Measurements from ENCODE around the gene ADAMTS13.

ADAMTS13 gene

GRCh38 chr9:133393399-133393798 is 28.8 kb upstream of the ADAMTS13 start:
- DNase-seq = no peak

- no peak for DNase-seq
These were observed 27.4 kb upstream of the ADAMTS13 start for GRCh38 chr9:133394687-133395271.

DNA sequence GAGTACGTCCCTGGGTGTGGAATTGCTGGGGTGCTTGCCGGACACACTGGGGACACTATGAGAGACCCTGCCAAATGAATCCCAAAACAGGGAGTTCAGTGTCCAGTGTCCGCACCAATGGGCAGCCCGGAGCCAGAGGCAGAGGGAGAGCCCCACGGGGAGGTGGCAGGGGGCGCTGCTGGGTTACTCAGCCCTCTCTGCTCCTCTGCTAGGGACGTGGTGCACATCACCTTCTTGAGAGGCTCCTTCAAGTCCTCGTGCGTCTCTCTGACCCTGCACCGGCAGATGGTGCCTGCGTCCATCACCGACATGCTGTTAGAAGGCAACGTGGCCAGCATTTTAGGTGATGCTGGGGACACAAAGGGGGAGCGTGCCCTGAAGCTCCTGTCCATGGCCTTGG is 25.2 kb upstream of the ADAMTS13 start:
- no peak for DNase-seq

DNA sequence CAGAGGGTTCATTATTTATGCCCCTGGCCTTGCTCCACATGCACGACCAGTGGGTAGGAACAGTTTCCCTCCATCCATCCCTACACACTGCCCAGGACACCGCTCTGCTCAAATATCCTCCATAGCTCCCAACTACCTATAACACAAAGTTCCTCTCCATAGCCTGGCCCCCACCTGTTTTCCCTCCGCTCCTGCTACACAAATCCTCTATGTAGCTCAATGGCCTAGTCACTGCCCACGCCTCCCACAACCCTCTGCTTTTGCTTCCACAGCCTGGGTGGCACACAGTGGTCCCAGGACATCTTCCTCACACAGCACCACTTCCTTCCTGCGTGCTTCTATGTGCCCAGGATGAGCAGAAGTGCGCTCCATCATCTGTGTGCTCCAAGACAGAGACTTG is 24.8 kb upstream of the ADAMTS13 start:
- no peak for DNase-seq

GRCh38 chr9:133397895-133398294 is 24.3 kb upstream of the ADAMTS13 start:
- DNase-seq = no peak

GRCh38 chr9:133400292-133400691 is 21.9 kb upstream of the ADAMTS13 start:
- no peak for DNase-seq

- no peak for DNase-seq
These were observed 20.6 kb upstream of the ADAMTS13 start for GRCh38 chr9:133401588-133401987.

DNA sequence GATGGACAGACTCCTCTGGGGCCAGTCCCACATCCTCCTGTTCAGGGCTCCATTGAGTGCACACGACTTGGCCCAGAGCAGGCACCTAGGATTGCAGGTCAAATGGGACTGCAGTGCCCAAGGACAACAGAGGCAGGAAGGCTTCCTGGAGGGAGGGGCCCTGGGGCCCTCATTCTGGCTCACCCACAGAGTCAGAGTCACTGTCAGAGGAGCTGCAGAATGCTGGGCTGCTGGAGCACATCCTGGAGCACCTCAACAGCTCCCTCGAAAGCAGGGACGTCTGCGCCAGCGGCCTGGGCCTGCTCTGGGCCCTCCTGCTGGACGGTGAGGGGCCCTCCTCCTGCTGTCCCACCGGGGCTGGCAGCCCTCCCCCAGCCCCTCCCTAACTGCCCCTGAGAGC is 19.5 kb upstream of the ADAMTS13 start:
- no peak for DNase-seq

DNA sequence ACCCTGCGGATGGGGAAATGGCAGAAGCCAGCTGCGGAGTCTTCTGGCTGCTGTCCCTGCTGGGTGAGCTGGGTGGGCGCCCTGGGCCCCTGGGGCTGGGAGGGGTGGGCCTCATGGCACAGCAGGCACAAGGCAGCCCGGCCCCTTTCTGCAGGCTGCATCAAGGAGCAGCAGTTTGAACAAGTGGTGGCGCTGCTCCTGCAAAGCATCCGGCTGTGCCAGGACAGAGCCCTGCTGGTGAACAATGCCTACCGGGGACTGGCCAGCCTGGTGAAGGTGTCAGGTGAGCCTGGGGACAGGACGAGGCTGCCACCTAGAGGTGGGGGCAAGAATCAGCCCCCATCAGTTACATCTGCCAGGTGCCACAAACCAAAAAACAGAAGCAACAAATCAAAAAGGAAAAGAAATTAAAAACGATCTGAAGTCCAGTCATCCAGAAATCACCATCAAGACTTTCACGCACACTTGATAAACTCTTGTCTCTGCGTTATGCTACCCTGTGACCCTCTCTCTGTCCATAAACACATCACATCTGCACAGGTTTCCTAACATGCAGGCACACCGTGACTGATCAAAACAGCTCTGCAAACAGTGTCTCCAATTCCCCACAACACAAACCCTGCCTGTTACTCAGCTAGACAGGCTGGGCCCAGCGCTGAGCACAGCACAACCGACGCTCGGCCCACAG is 18.3 kb upstream of the ADAMTS13 start:
- DNase-seq = no peak

DNA sequence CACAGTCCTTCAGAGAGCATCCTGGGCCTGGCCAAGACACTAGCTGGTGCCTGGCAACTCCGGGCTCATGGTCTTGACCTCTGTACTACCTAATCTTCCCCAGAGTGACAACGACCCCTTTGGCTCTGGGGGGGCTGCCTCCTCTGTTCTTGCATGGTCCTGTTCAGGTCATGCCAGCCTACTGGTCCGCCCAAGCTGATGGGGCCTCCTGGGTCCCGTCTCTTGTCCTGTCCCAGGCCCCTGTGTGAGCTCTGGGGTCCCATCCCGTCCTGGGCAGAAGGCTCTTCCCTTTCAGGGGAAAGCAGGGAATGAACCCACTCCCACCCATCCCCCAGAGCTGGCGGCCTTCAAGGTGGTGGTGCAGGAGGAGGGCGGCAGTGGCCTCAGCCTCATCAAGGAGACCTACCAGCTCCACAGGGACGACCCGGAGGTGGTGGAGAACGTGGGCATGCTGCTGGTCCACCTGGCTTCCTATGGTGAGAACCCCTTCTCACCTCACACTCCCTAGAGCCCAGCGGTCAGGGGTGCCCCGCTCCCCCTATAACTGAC is 17.6 kb upstream of the ADAMTS13 start:
- DNase-seq = no peak

GRCh38 chr9:133405508-133406438 is 16.4 kb upstream of the ADAMTS13 start:
- no peak for DNase-seq

- DNase-seq = peak; percentile 71
These were observed 15.5 kb upstream of the ADAMTS13 start for GRCh38 chr9:133406480-133407307.

- no peak for DNase-seq
These were observed 14.1 kb upstream of the ADAMTS13 start for GRCh38 chr9:133408042-133408441.

- no peak for DNase-seq
These were observed 7.0 kb upstream of the ADAMTS13 start for GRCh38 chr9:133415170-133415569.

GRCh38 chr9:133417541-133418461 is 4.4 kb upstream of the ADAMTS13 start, which contains the start of gene REXO4:
Gene REXO4, minus strand, starts transcription at chr9:133418010. Its CDS starts 166 bp downstream, at chr9:133417844.
- DNase-seq = peak; percentile 47

DNA sequence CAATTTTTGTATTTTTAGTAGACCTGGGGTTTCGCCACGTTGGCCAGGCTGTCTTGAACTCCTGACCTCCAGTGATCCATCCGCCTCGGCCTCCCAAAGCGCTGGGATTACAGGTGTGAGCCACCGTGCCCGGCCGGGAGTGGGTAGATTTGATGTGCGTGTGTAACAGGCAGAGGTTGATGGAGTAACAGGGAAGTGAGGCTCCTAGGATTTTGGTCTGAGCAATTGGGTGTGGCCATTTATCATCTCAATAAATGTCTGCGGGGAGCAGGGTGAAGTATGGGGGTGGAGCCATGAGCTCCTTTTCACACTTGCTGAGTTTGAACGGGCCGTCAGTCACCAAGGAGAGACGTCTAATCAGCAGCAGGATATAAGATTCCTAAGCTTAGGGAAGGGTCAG is 3.2 kb upstream of the ADAMTS13 start:
- DNase-seq = no peak

DNA sequence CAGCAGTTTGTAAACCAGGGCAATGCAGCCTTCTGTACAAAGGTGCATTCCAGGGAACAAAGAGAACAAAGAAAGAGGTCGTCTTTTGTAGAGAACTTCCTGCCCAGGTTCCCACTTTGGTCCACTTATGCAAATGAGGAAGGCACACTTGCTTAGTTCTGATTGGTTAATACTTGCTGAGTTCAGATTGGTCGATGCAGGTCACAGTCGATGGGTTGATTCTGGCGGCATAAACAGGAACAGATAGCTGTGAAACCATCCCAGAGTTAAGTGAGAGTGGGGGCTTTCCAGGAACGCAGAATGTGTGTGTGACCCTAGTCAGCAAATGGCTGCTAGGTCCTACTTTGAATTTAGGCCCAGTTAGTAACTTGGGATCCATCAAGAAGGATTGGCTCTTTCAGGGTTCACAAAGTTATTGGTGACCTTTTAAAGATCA is 1.8 kb upstream of the ADAMTS13 start:
- DNase-seq = no peak

- no peak for DNase-seq
These were observed 1.0 kb downstream of the ADAMTS13 start for GRCh38 chr9:133423216-133423615.

DNA sequence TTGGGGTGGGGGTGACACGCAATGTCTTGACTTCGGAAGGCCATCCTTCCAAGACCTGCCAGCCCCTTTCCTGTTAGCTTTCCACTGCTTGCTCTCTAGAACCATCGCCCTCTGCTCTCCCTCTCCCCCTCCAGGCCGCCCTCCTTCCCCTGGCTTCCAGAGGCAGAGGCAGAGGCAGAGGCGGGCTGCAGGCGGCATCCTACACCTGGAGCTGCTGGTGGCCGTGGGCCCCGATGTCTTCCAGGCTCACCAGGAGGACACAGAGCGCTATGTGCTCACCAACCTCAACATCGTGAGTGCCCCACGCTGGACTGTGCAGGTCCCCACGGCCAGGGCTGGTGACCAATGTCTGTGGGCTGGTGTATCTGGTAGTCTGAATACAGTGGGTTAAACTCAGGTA is 2.0 kb downstream of the ADAMTS13 start:
- no peak for DNase-seq

GRCh38 chr9:133425049-133425632 is 3.0 kb downstream of the ADAMTS13 start:
- DNase-seq = no peak

DNA sequence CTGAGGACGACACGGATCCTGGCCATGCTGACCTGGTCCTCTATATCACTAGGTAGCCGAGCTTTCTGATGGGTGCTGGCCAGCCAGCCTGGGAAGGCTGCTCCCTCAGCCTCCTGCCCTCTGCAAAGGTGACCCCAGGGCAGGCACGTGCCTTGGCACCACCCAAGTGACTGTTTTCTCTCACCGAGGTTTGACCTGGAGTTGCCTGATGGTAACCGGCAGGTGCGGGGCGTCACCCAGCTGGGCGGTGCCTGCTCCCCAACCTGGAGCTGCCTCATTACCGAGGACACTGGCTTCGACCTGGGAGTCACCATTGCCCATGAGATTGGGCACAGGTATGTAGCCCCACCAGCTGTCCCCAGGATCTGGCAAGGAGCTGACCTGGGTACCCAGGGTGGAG is 3.8 kb downstream of the ADAMTS13 start:
- DNase-seq = no peak
